Fibroblast of skin of scalp (primary cell): Measurements from ENCODE around the gene KLRF1.
"Not testable (repeated sequence)": the region's sequence is repeated elsewhere in the genome, so short reads cannot be mapped to it uniquely, and the experiment has no call there.

Experiments used
- DNase-seq: peaks from one replicate; pipeline ENCODE4 v3.0.0-alpha.2; 2013

Gene KLRF1

GRCh38 chr12:9870286-9870866, 43.1 kb downstream of the KLRF1 start:
- peak; percentile 15 for DNase-seq

GRCh38 chr12:9872162-9872561, 44.9 kb downstream of the KLRF1 start:
- DNase-seq: no peak

GRCh38 chr12:9872742-9873141, 45.5 kb downstream of the KLRF1 start:
- no peak for DNase-seq

- not testable (repeated sequence) for DNase-seq
Measured at GRCh38 chr12:9876120-9876519, 48.8 kb downstream of the KLRF1 start.

- no peak for DNase-seq
Measured at GRCh38 chr12:9880532-9881078, 53.3 kb downstream of the KLRF1 start.

GRCh38 chr12:9881246-9881645, 54.0 kb downstream of the KLRF1 start, which contains the start of gene KLRF2:
Gene KLRF2 (plus strand): TSS chr12:9881489. CDS start chr12:9881596, 107 bp downstream.
- no peak for DNase-seq

GRCh38 chr12:9881988-9882387, 54.7 kb downstream of the KLRF1 start:
- no peak for DNase-seq

GRCh38 chr12:9883175-9883574, 55.9 kb downstream of the KLRF1 start:
- no peak for DNase-seq

- DNase-seq: no peak
Measured at GRCh38 chr12:9888665-9889273, 61.5 kb downstream of the KLRF1 start.
